IMR-90 (cell line): ENCODE measurements around the gene TENM4. TPM values are rescaled to one million over a fixed set of nuclear protein-coding genes. Genes with fewer than 3 reads are reported as not detected.

Experiments
- ATAC-seq: fragments of 200-7000 bp; cut with Tn5 transposase; 2 replicates; pipeline ENCODE4 v1.9.1; 2020; ENCODE audit warnings: low read depth, mild to moderate bottlenecking, moderate library complexity
- BruUV-seq: library from RNA; stranded (reverse); fragments of 400-500 nt; replicated peaks from 2 replicates; lab custom pipeline; 2021; lab: Mats Ljungman, UMichigan
- CTCF ChIA-PET: fragments of 300-600 bp; formaldehyde crosslinking; extraction: SDS; loops from one replicate; lab custom pipeline; 2021; ENCODE audit warnings: antibody characterized with exemption; lab: Yijun Ruan, JAX
- POLR2A ChIA-PET: fragments of 300-600 bp; sonication (Branson Sonifier 250); formaldehyde crosslinking; loops from one replicate; lab custom pipeline; 2022; ENCODE audit warnings: antibody characterized with exemption; ENCODE audit not compliant: unreplicated experiment; lab: Charles Lee
- DNase-seq: peaks from one replicate; pipeline ENCODE4 v3.0.0; 2013
- H2AFZ ChIP-seq: replicated peaks from 2 replicates; pipeline ENCODE3; 2013; ENCODE audit warnings: low read length, mild to moderate bottlenecking; ENCODE audit not compliant: poor library complexity
- H2AK5ac ChIP-seq: 2 replicates; pipeline ENCODE4 v1.6.1; 2013; ENCODE audit warnings: low read depth, low read length, inconsistent platforms
- H2AK9ac ChIP-seq: replicated peaks from 2 replicates; pipeline ENCODE3; 2013; ENCODE audit warnings: mild to moderate bottlenecking, low read depth, low read length, moderate library complexity; ENCODE audit not compliant: poor library complexity
- H2BK120ac ChIP-seq: 2 replicates; pipeline ENCODE4 v1.6.1; 2013; ENCODE audit warnings: low read depth, low read length, inconsistent platforms
- H2BK15ac ChIP-seq: 3 replicates; pipeline ENCODE4 v1.6.1; 2013; ENCODE audit warnings: low read depth, low read length, inconsistent platforms
- H2BK20ac ChIP-seq: 2 replicates; pipeline ENCODE4 v1.6.1; 2013; ENCODE audit warnings: low read depth, mild to moderate bottlenecking, inconsistent platforms, low read length, moderate library complexity
- H2BK5ac ChIP-seq: 2 replicates; pipeline ENCODE4 v1.6.1; 2013; ENCODE audit warnings: mild to moderate bottlenecking, low read depth, low read length, inconsistent platforms; ENCODE audit not compliant: poor library complexity, severe bottlenecking
- H3K14ac ChIP-seq: replicated peaks from 2 replicates; pipeline ENCODE4 v1.6.1; 2013; ENCODE audit warnings: low read depth, low read length, inconsistent platforms
- H3K18ac ChIP-seq: 2 replicates; pipeline ENCODE4 v1.6.1; 2013; ENCODE audit warnings: low read depth, low read length, control low read depth
- H3K23ac ChIP-seq: 2 replicates; pipeline ENCODE4 v1.6.1; 2013; ENCODE audit warnings: low read depth, low read length, inconsistent platforms
- H3K27ac ChIP-seq: 2 replicates; pipeline ENCODE4 v1.5.1; 2013; ENCODE audit warnings: mild to moderate bottlenecking, control low read depth, low read length; ENCODE audit not compliant: insufficient read depth
- H3K27me3 ChIP-seq: 2 replicates; pipeline ENCODE4 v1.6.1; 2013; ENCODE audit warnings: low read length; ENCODE audit not compliant: control insufficient read depth, insufficient read depth
- H3K36me3 ChIP-seq: 2 replicates; pipeline ENCODE4 v1.6.1; 2013; ENCODE audit warnings: low read length, mixed read lengths; ENCODE audit not compliant: control insufficient read depth, insufficient read depth
- H3K4ac ChIP-seq: 2 replicates; pipeline ENCODE4 v1.6.1; 2013; ENCODE audit warnings: low read depth, low read length, inconsistent platforms
- H3K4me1 ChIP-seq: 2 replicates; pipeline ENCODE4 v1.6.1; 2013; ENCODE audit warnings: low read length, mixed read lengths; ENCODE audit not compliant: control insufficient read depth, insufficient read depth
- H3K4me2 ChIP-seq: 2 replicates; pipeline ENCODE4 v1.6.1; 2013; ENCODE audit warnings: low read depth, mild to moderate bottlenecking, control low read depth, low read length, moderate library complexity
- H3K4me3 ChIP-seq: 2 replicates; pipeline ENCODE4 v1.5.1; 2013; ENCODE audit warnings: low read depth, mild to moderate bottlenecking, control low read depth, low read length, moderate library complexity; ENCODE audit not compliant: insufficient read depth
- H3K56ac ChIP-seq: 2 replicates; pipeline ENCODE4 v1.6.1; 2013; ENCODE audit warnings: low read length, inconsistent platforms; ENCODE audit not compliant: insufficient read depth; ENCODE audit errors: extremely low read depth
- H3K79me1 ChIP-seq, 2 experiments: 2 replicates each; pipeline ENCODE4 v1.6.1; 2013; ENCODE audit warnings: low read length in 2 of 2, inconsistent platforms in 1 of 2, low read depth in 1 of 2
- H3K9ac ChIP-seq: 2 replicates; pipeline ENCODE4 v1.6.1; 2013; ENCODE audit warnings: low read depth, low read length, control low read depth
- H3K9me1 ChIP-seq: 2 replicates; pipeline ENCODE4 v1.6.1; 2013; ENCODE audit warnings: low read length, inconsistent platforms; ENCODE audit not compliant: insufficient read depth
- H3K9me3 ChIP-seq: 2 replicates; pipeline ENCODE4 v1.6.1; 2013; ENCODE audit warnings: low read length; ENCODE audit not compliant: control insufficient read depth, insufficient read depth
- H4K20me1 ChIP-seq: 2 replicates; pipeline ENCODE4 v1.6.1; 2013; ENCODE audit warnings: low read length, inconsistent platforms; ENCODE audit not compliant: insufficient read depth
- H4K5ac ChIP-seq: 2 replicates; pipeline ENCODE4 v1.6.1; 2013; ENCODE audit warnings: mild to moderate bottlenecking, low read depth, low read length, control low read depth
- H4K8ac ChIP-seq, 2 experiments: 2 replicates each; pipeline ENCODE4 v1.6.1; 2013; ENCODE audit warnings: low read depth in 2 of 2, low read length in 2 of 2, control low read depth in 1 of 2, inconsistent platforms in 1 of 2
- H4K91ac ChIP-seq: 2 replicates; pipeline ENCODE4 v1.6.1; 2013; ENCODE audit warnings: low read depth, low read length, inconsistent platforms; ENCODE audit not compliant: insufficient read depth
- BHLHE40 ChIP-seq: fragments of 150-350 bp; IDR thresholded peaks from 2 replicates; pipeline ENCODE4 v1.6.1; 2016; ENCODE audit warnings: mild to moderate bottlenecking, low read depth, low read length
- CEBPB ChIP-seq: IDR thresholded peaks from 2 replicates; pipeline ENCODE4 v1.6.1; 2012; ENCODE audit warnings: low read depth, low read length, improper control_type of control experiment
- CHD1 ChIP-seq: IDR thresholded peaks from 2 replicates; pipeline ENCODE4 v1.6.1; 2012; ENCODE audit warnings: low read depth, low read length, improper control_type of control experiment
- CTCF ChIP-seq: conservative IDR thresholded peaks from 2 replicates; pipeline ENCODE4 v1.5.1; 2012; ENCODE audit warnings: mild to moderate bottlenecking, low read depth, low read length, improper control_type of control experiment
- ELK1 ChIP-seq: fragments of 150-350 bp; IDR thresholded peaks from 2 replicates; pipeline ENCODE4 v1.6.1; 2016; ENCODE audit warnings: low read depth, mild to moderate bottlenecking, low read length, moderate library complexity, borderline replicate concordance
- FOS ChIP-seq: fragments of 150-350 bp; IDR thresholded peaks from 2 replicates; pipeline ENCODE4 v1.6.1; 2016; ENCODE audit warnings: low read depth, low read length
- MAFK ChIP-seq: IDR thresholded peaks from 2 replicates; pipeline ENCODE4 v1.6.1; 2012; ENCODE audit warnings: low read depth, low read length, improper control_type of control experiment
- MAZ ChIP-seq: IDR thresholded peaks from 2 replicates; pipeline ENCODE4 v1.6.1; 2012; ENCODE audit warnings: low read depth, mild to moderate bottlenecking, low read length, improper control_type of control experiment, moderate library complexity, borderline replicate concordance
- MXI1 ChIP-seq: IDR thresholded peaks from 2 replicates; pipeline ENCODE4 v1.6.1; 2012; ENCODE audit warnings: low read depth, mild to moderate bottlenecking, low read length, moderate library complexity, borderline replicate concordance
- NFE2L2 ChIP-seq: fragments of 150-350 bp; IDR thresholded peaks from 2 replicates; pipeline ENCODE4 v1.6.1; 2016; ENCODE audit warnings: low read depth, mild to moderate bottlenecking, low read length
- POLR2A ChIP-seq: IDR thresholded peaks from 2 replicates; pipeline ENCODE4 v1.6.1; 2012; ENCODE audit warnings: mild to moderate bottlenecking, low read depth, low read length
- RAD21 ChIP-seq: IDR thresholded peaks from 2 replicates; pipeline ENCODE4 v1.6.1; 2012; ENCODE audit warnings: low read length, improper control_type of control experiment
- RCOR1 ChIP-seq: IDR thresholded peaks from 2 replicates; pipeline ENCODE4 v1.6.1; 2012; ENCODE audit warnings: mild to moderate bottlenecking, low read length, improper control_type of control experiment; ENCODE audit not compliant: insufficient replicate concordance
- RFX5 ChIP-seq: IDR thresholded peaks from 2 replicates; pipeline ENCODE4 v1.8.0; 2012; ENCODE audit warnings: low read depth, mild to moderate bottlenecking, low read length, moderate library complexity
- SMC3 ChIP-seq: fragments of 150-350 bp; IDR thresholded peaks from 2 replicates; pipeline ENCODE4 v1.6.1; 2016; ENCODE audit warnings: low read depth, mild to moderate bottlenecking, antibody characterized with exemption, low read length, moderate library complexity
- USF2 ChIP-seq: fragments of 150-350 bp; IDR thresholded peaks from 2 replicates; pipeline ENCODE4 v1.6.1; 2017; ENCODE audit warnings: mild to moderate bottlenecking, antibody characterized with exemption, low read length, low read depth
- whole genome bisulfite sequencing, 2 experiments: methylation state at CpG; one replicate each; pipeline versions ENCODE4 v1.1.5 to v1.1.7; 2013; ENCODE audit warnings: missing lambda C conversion rate in 2 of 2; ENCODE audit not compliant: insufficient read length in 1 of 2; ENCODE audit errors: extremely low coverage in 2 of 2; 5-methylcytosine and 5-hydroxymethylcytosine counted together
- dilution Hi-C: fragments of 300-500 bp; cut with HindIII; formaldehyde crosslinking; loops from one replicate; pipeline ENCODE4 v1.14.3; 2018; ENCODE audit warnings: low sequenced_read_pairs; ENCODE audit not compliant: unreplicated experiment
- in situ Hi-C: fragments of 300-500 bp; cut with MboI; formaldehyde crosslinking; loops from 3 replicates; pipeline ENCODE4 v1.14.3; 2019; ENCODE audit warnings: low sequenced_read_pairs, inconsistent platforms, mixed read lengths
- intact Hi-C: fragments of 100-400 bp; cut with micrococcal nuclease; formaldehyde crosslinking; loops from 2 replicates; pipeline ENCODE4 v1.10.0; 2022
- polyA plus RNA-seq, 3 experiments: library from polyadenylated mRNA; depleted of rRNA; stranded (reverse); fragments of >200 nt; gene quantifications; 2 replicates each; pipeline ENCODE4 v1.2.3, GENCODE V29; 2012; ENCODE audit warnings: low replicate concordance in 1 of 3
- total RNA-seq: library from RNA; depleted of rRNA; stranded (reverse); fragments of >200 nt; gene quantifications from 2 replicates; pipeline ENCODE4 v1.2.3, GENCODE V29; 2012

Gene TENM4
- total and polyA plus RNA-seq, 2 of the 4 experiments (the other 2 are of a cell fraction): 7.4 to 9.0 TPM

GRCh38 chr11:78909386-78909785 lies 531.4 kb downstream of the TENM4 start:
- Histone ChIP-seq H3K4me1 (no peaks in the 10 kb centered on the region), H3K4ac (no peak overlapping the region), H4K8ac (no peak overlapping the region), H3K23ac (no peak overlapping the region), H3K9me3 (no peaks in the 10 kb centered on the region), H2BK120ac (no peak overlapping the region), H2AFZ (no peak overlapping the region), H4K91ac (no peak overlapping the region), H3K18ac (no peak overlapping the region), H2BK20ac (no peak overlapping the region), H3K14ac (no peak overlapping the region), H4K20me1 (no peaks in the 10 kb centered on the region), H4K5ac (no peak overlapping the region), H3K9ac (no peak overlapping the region), H3K79me1 (no peaks in the 10 kb centered on the region), H2BK15ac (no peak overlapping the region), H2AK9ac (no peak overlapping the region), H3K4me2 (no peak overlapping the region), H3K4me3 (no peak overlapping the region), H3K9me1 (peaks cover 4% of the 10 kb centered on the region; the same call in 1 of the 2 replicates), H3K56ac (no peak overlapping the region), H2BK5ac (no peak overlapping the region), H3K27ac (no peak overlapping the region), H3K27me3 (0 out of 2 replicates have a peak, but pooled peaks cover 3% of the 10 kb centered on the region), H2AK5ac (no peak overlapping the region), H3K36me3 (no peaks in the 10 kb centered on the region)
- intact Hi-C loops (no loop called here), dilution Hi-C loops (no loop called here), in situ Hi-C loops (no loop called here)
- CTCF ChIA-PET: interaction anchor here (1.5 kb wide), 1 partner anchor 8 kb away, joined by 4 read pairs; no protein-coding TSS in a partner anchor
- WGBS, 2 experiments: 100% methylated on average over 2 of the region's 4 CpGs; no CpG with 5 or more reads in 1 of the 2 experiments
- POLR2A ChIA-PET: no interaction called here
- TF ChIP-seq NFE2L2 (no peak), RAD21 (no peak), POLR2A (no peak), MAZ (no peak), MXI1 (no peak), USF2 (no peak), RCOR1 (no peak), CTCF (no peak), ELK1 (no peak), SMC3 (no peak), RFX5 (no peak), MAFK (no peak), CHD1 (no peak), CEBPB (no peak), BHLHE40 (no peak), FOS (no peak)
- no TSS peak for BruUV-seq
- no peak for DNase-seq
- no peak for ATAC-seq
